Activated CD8-positive, alpha-beta memory T cell treated with anti-CD3 and anti-CD28 coated beads, Interleukin-2, amount 50 U/mL, for 48 hours (primary cell): ENCODE results near the gene GNAI1.

Experiments used
- DNase-seq: peaks from one replicate; pipeline ENCODE4 v3.0.0-alpha.2; 2020

The GNAI1 gene

GRCh38 chr7:80165177-80165576 lies 30.5 kb downstream of the GNAI1 start:
- DNase-seq = no peak

GRCh38 chr7:80170445-80170844 lies 35.8 kb downstream of the GNAI1 start:
- DNase-seq = no peak

GRCh38 chr7:80172387-80172786 lies 37.8 kb downstream of the GNAI1 start:
- DNase-seq = no peak

GRCh38 chr7:80175744-80176143 lies 41.1 kb downstream of the GNAI1 start:
- no peak for DNase-seq

- DNase-seq = no peak
Observed at GRCh38 chr7:80181411-80181810, 46.8 kb downstream of the GNAI1 start.

- no peak for DNase-seq
Observed at GRCh38 chr7:80182630-80183276, 48.1 kb downstream of the GNAI1 start.

- DNase-seq = no peak
Observed at GRCh38 chr7:80183351-80183750, 48.7 kb downstream of the GNAI1 start.

GRCh38 chr7:80183900-80184685 lies 49.5 kb downstream of the GNAI1 start:
- no peak for DNase-seq

- DNase-seq = no peak
Observed at GRCh38 chr7:80184693-80185092, 50.1 kb downstream of the GNAI1 start.

- DNase-seq = no peak
Observed at GRCh38 chr7:80185571-80185970, 50.9 kb downstream of the GNAI1 start.

GRCh38 chr7:80186721-80187120 lies 52.1 kb downstream of the GNAI1 start:
- DNase-seq = no peak

GRCh38 chr7:80187279-80187678 lies 52.6 kb downstream of the GNAI1 start:
- DNase-seq = no peak

- DNase-seq = no peak
Observed at GRCh38 chr7:80187727-80188126, 53.1 kb downstream of the GNAI1 start.

- no peak for DNase-seq
Observed at GRCh38 chr7:80189638-80190037, 55.0 kb downstream of the GNAI1 start.

GRCh38 chr7:80197627-80198026 lies 63.0 kb downstream of the GNAI1 start:
- no peak for DNase-seq

GRCh38 chr7:80199051-80199450 lies 64.4 kb downstream of the GNAI1 start:
- no peak for DNase-seq

GRCh38 chr7:80204454-80204853 lies 69.8 kb downstream of the GNAI1 start:
- DNase-seq = no peak

GRCh38 chr7:80204919-80205318 lies 70.3 kb downstream of the GNAI1 start:
- DNase-seq = no peak

- DNase-seq = no peak
Observed at GRCh38 chr7:80206763-80207162, 72.1 kb downstream of the GNAI1 start.

GRCh38 chr7:80207501-80207900 lies 72.9 kb downstream of the GNAI1 start:
- DNase-seq = no peak

- DNase-seq = no peak
Observed at GRCh38 chr7:80208700-80209099, 74.1 kb downstream of the GNAI1 start.

GRCh38 chr7:80210400-80210799 lies 75.8 kb downstream of the GNAI1 start:
- DNase-seq = no peak

GRCh38 chr7:80213814-80214213 lies 79.2 kb downstream of the GNAI1 start:
- no peak for DNase-seq

GRCh38 chr7:80215734-80216133 lies 81.1 kb downstream of the GNAI1 start:
- no peak for DNase-seq
